Measurements from ENCODE around the gene FSTL4.

FSTL4 gene

GRCh38 chr5:133385346-133385745 is 227.0 kb downstream of the FSTL4 start:
- DNase-seq (ENCODE audit: low read depth) = no peak

GRCh38 chr5:133384903-133385302 is 227.4 kb downstream of the FSTL4 start:
- no peak for DNase-seq (ENCODE audit: low read depth)

- no peak for DNase-seq (ENCODE audit: low read depth)
Measured at GRCh38 chr5:133384120-133384855, 228.1 kb downstream of the FSTL4 start.

- no peak for DNase-seq (ENCODE audit: low read depth)
Measured at GRCh38 chr5:133383580-133383939, 228.8 kb downstream of the FSTL4 start.

- no peak for DNase-seq (ENCODE audit: low read depth)
Measured at GRCh38 chr5:133382661-133383579, 229.4 kb downstream of the FSTL4 start.

- no peak for DNase-seq (ENCODE audit: low read depth)
Measured at GRCh38 chr5:133381571-133382365, 230.6 kb downstream of the FSTL4 start.

- DNase-seq (ENCODE audit: low read depth) = no peak
Measured at GRCh38 chr5:133381041-133381440, 231.3 kb downstream of the FSTL4 start.

- no peak for DNase-seq (ENCODE audit: low read depth)
Measured at GRCh38 chr5:133377736-133378135, 234.6 kb downstream of the FSTL4 start.

- no peak for DNase-seq (ENCODE audit: low read depth)
Measured at GRCh38 chr5:133376986-133377385, 235.4 kb downstream of the FSTL4 start.

- no peak for DNase-seq (ENCODE audit: low read depth)
Measured at GRCh38 chr5:133373121-133373870, 239.0 kb downstream of the FSTL4 start.

GRCh38 chr5:133372293-133372937 is 239.9 kb downstream of the FSTL4 start:
- no peak for DNase-seq (ENCODE audit: low read depth)

GRCh38 chr5:133371371-133372155 is 240.8 kb downstream of the FSTL4 start:
- no peak for DNase-seq (ENCODE audit: low read depth)

GRCh38 chr5:133370904-133371303 is 241.4 kb downstream of the FSTL4 start:
- DNase-seq (ENCODE audit: low read depth) = no peak

GRCh38 chr5:133370036-133370831 is 242.1 kb downstream of the FSTL4 start:
- DNase-seq (ENCODE audit: low read depth) = no peak

GRCh38 chr5:133368916-133369783 is 243.2 kb downstream of the FSTL4 start:
- no peak for DNase-seq (ENCODE audit: low read depth)

- DNase-seq (ENCODE audit: low read depth) = no peak
Measured at GRCh38 chr5:133367984-133368383, 244.4 kb downstream of the FSTL4 start.

- DNase-seq (ENCODE audit: low read depth) = no peak
Measured at GRCh38 chr5:133367071-133367786, 245.1 kb downstream of the FSTL4 start.

- DNase-seq (ENCODE audit: low read depth) = no peak
Measured at GRCh38 chr5:133366438-133366837, 245.9 kb downstream of the FSTL4 start.
